CD4-positive, alpha-beta memory T cell (primary cell): ENCODE measurements around the gene NDUFS1. TPM values are rescaled to one million over a fixed set of nuclear protein-coding genes. Genes with fewer than 3 reads are reported as not detected.
"Not testable (repeated sequence)": the region's sequence is repeated elsewhere in the genome, so short reads cannot be mapped to it uniquely, and the experiment has no call there.

Experiments used
- CTCF ChIA-PET: fragments of 350-600 bp; sonication (Branson Sonifier 250); formaldehyde crosslinking; loops from one replicate; lab custom pipeline; 2021; ENCODE audit warnings: inconsistent platforms; ENCODE audit not compliant: partially characterized antibody; lab: Charles Lee
- POLR2A ChIA-PET: fragments of 350-600 bp; sonication (Branson Sonifier 250); formaldehyde crosslinking; loops from one replicate; lab custom pipeline; 2021; ENCODE audit not compliant: partially characterized antibody; lab: Charles Lee
- DNase-seq, 5 donors: peaks; one replicate each; pipeline versions ENCODE4 v3.0.0 to v3.0.0-alpha.2; 2020 to 2022; ENCODE audit warnings: mixed read lengths in 1 of 5
- H3K27ac ChIP-seq: one replicate; pipeline ENCODE4 v1.7.0; 2013; ENCODE audit warnings: low read depth, low read length
- H3K27me3 ChIP-seq: 2 replicates; pipeline ENCODE4 v1.7.0; 2013; ENCODE audit warnings: mild to moderate bottlenecking, low read length, moderate library complexity; ENCODE audit not compliant: insufficient read depth
- H3K36me3 ChIP-seq: 2 replicates; pipeline ENCODE4 v1.7.0; 2013; ENCODE audit warnings: mild to moderate bottlenecking, low read length, moderate library complexity; ENCODE audit not compliant: insufficient read depth
- H3K4me1 ChIP-seq: 2 replicates; pipeline ENCODE4 v1.7.0; 2013; ENCODE audit warnings: mild to moderate bottlenecking, low read length, moderate library complexity; ENCODE audit not compliant: insufficient read depth
- H3K4me3 ChIP-seq, 2 donors: one replicate each; pipeline ENCODE4 v1.7.0; 2013; ENCODE audit warnings: low read length in 2 of 2, mild to moderate bottlenecking in 1 of 2
- H3K9me3 ChIP-seq, 2 donors: one replicate each; pipeline ENCODE4 v1.7.0; 2013; ENCODE audit warnings: low read length in 2 of 2, control low read depth in 1 of 2; ENCODE audit not compliant: control insufficient read depth in 1 of 2
- H3K27ac Mint-ChIP-seq, 7 donors: one replicate each; pipeline ENCODE4 v1.8.0; 2020 to 2021; ENCODE audit warnings: mixed read lengths in 7 of 7, mild to moderate bottlenecking in 6 of 7, inconsistent platforms in 3 of 7, moderate library complexity in 3 of 7
- H3K27me3 Mint-ChIP-seq, 2 donors: one replicate each; pipeline ENCODE4 v1.8.0; 2020 to 2021; ENCODE audit warnings: mixed read lengths in 2 of 2
- H3K36me3 Mint-ChIP-seq, 2 donors: one replicate each; pipeline ENCODE4 v1.8.0; 2020 to 2021; ENCODE audit warnings: mixed read lengths in 2 of 2, inconsistent platforms in 1 of 2, mild to moderate bottlenecking in 1 of 2
- H3K4me1 Mint-ChIP-seq, 4 donors: one replicate each; pipeline ENCODE4 v1.8.0; 2020 to 2021; ENCODE audit warnings: mixed read lengths in 4 of 4, mild to moderate bottlenecking in 1 of 4
- H3K4me3 Mint-ChIP-seq, 8 donors: one replicate each; pipeline ENCODE4 v1.8.0; 2020 to 2021; ENCODE audit warnings: mixed read lengths in 8 of 8, mild to moderate bottlenecking in 7 of 8, moderate library complexity in 6 of 8, inconsistent platforms in 3 of 8
- H3K9me3 Mint-ChIP-seq, 8 donors: one replicate each; pipeline ENCODE4 v1.8.0; 2020 to 2021; ENCODE audit warnings: mixed read lengths in 8 of 8, mild to moderate bottlenecking in 5 of 8, inconsistent platforms in 3 of 8, moderate library complexity in 1 of 8
- intact Hi-C: fragments of 100-400 bp; cut with micrococcal nuclease; formaldehyde crosslinking; loops from one replicate; pipeline ENCODE4 v1.15.1; 2023
- polyA plus RNA-seq, 2 donors: library from polyadenylated mRNA; unstranded; fragments of 300-500 nt; fragmentation: Illumina TruSeq; gene quantifications; one replicate each; pipeline ENCODE4 v1.2.3, GENCODE V29; 2021
- total RNA-seq, 2 experiments: library from RNA; stranded (reverse); gene quantifications; one replicate each; pipeline ENCODE4 v1.2.3, GENCODE V29; 2021

NDUFS1 gene
- total and polyA plus RNA-seq, 4 experiments from 2014 or later = 32.1 to 57.6 (median 52.8) TPM

DNA sequence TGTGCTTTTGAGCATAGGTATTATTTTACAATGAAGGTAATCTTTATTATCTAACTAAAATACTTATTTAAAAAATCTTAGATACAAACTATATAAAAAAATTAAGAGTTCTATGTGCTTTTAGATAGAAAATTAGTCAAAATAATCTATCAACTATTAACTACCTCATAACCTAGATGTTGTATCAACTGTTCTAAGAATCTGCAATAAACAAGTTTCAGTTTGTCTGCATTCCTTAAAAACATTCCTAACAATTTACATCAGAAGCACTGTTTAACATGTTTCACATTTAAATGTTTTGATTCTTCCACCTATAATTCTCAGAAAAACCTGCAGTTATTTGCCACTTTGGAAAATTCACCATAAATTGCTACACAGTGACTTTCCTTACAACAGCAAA, 33.3 kb downstream of the NDUFS1 start:
- peaks cover 53 to 60% of the 10 kb centered on the region in 2 donors for H3K36me3 Mint-ChIP-seq
- no peaks in the 10 kb centered on the region for H3K27me3 Mint-ChIP-seq
- H3K9me3 Mint-ChIP-seq = peaks cover 2 to 12% (median 7%) of the 10 kb centered on the region in 8 donors
- DNase-seq = no peak
- H3K4me3 Mint-ChIP-seq = no peak overlapping the region
- H3K4me1 Mint-ChIP-seq = no peaks in the 10 kb centered on the region
- CTCF ChIA-PET = interaction anchor here (1.0 kb wide), 1 partner anchor 40 kb away, joined by 3 read pairs; the partner anchor contains the start of gene INO80D
- H3K27me3 ChIP-seq = no peaks in the 10 kb centered on the region
- H3K9me3 ChIP-seq = peaks cover 0 to under 1% of the 10 kb centered on the region in 2 donors
- H3K27ac ChIP-seq = no peak overlapping the region
- intact Hi-C loops = no loop called here
- POLR2A ChIA-PET = no interaction called here
- no peak overlapping the region for H3K27ac Mint-ChIP-seq
- H3K4me3 ChIP-seq = no peak overlapping the region
- H3K4me1 ChIP-seq = no peaks in the 10 kb centered on the region
- H3K36me3 ChIP-seq = peaks cover 38% of the 10 kb centered on the region

- POLR2A ChIA-PET, H3K4me3 ChIP-seq, H3K9me3 ChIP-seq, H3K27me3 Mint-ChIP-seq, H3K27me3 ChIP-seq, H3K4me1 ChIP-seq, H3K27ac Mint-ChIP-seq, H3K4me1 Mint-ChIP-seq, DNase-seq, CTCF ChIA-PET, intact Hi-C loops, H3K4me3 Mint-ChIP-seq, H3K27ac ChIP-seq: not testable (repeated sequence)
- H3K9me3 Mint-ChIP-seq = peaks cover 2 to 22% (median 15%) of the 10 kb centered on the region in 8 donors
- peaks cover 43% of the 10 kb centered on the region for H3K36me3 ChIP-seq
- H3K36me3 Mint-ChIP-seq = peaks cover 55 to 56% of the 10 kb centered on the region in 2 donors
Observed at GRCh38 chr2:206122569-206122968, 36.7 kb downstream of the NDUFS1 start.

DNA sequence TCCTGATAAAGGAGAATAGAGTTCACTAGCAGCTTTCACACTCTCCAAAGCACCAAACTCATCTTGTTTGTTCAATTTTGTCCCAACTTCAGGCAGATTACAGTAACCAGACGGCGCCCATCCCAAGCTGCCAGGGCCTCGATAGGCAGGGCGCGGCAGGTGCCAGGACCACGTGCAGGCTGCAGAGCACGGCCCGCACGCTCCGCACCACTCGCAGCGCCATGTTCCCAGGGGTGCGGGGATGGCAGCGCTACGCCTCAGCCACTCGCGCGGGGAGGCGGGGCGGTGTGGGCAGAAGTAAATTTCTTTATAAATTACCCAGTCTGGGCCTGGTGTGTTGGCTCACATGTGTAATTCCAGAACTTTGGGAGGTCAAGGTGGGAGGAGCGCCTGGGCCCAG, 43.0 kb downstream of the NDUFS1 start:
- CTCF ChIA-PET = no interaction called here
- H3K4me1 Mint-ChIP-seq = no peaks in the 10 kb centered on the region
- H3K27me3 ChIP-seq = no peaks in the 10 kb centered on the region
- no peaks in the 10 kb centered on the region for H3K27me3 Mint-ChIP-seq
- intact Hi-C loops = no loop called here
- H3K27ac ChIP-seq = no peak overlapping the region
- H3K4me3 Mint-ChIP-seq = no peak overlapping the region
- POLR2A ChIA-PET = no interaction called here
- DNase-seq = no peak
- H3K27ac Mint-ChIP-seq = no peak overlapping the region
- peaks cover 32 to 33% of the 10 kb centered on the region in 2 donors for H3K36me3 Mint-ChIP-seq
- H3K4me1 ChIP-seq = no peaks in the 10 kb centered on the region
- H3K9me3 Mint-ChIP-seq = peaks cover 2 to 19% (median 13%) of the 10 kb centered on the region in 8 donors
- H3K9me3 ChIP-seq = peaks cover 0 to 5% of the 10 kb centered on the region in 2 donors
- peaks cover 11% of the 10 kb centered on the region for H3K36me3 ChIP-seq
- H3K4me3 ChIP-seq = no peak overlapping the region

GRCh38 chr2:206115026-206115578, 44.1 kb downstream of the NDUFS1 start:
- H3K27ac Mint-ChIP-seq = no peak overlapping the region
- intact Hi-C loops = no loop called here
- ChIA-PET POLR2A (no interaction called here), CTCF (no interaction called here)
- Histone ChIP-seq H3K36me3 (no peaks in the 10 kb centered on the region), H3K9me3 (no peaks in the 10 kb centered on the region), H3K27ac (no peak overlapping the region), H3K27me3 (no peaks in the 10 kb centered on the region), H3K4me3 (no peak overlapping the region), H3K4me1 (no peaks in the 10 kb centered on the region)
- H3K4me3 Mint-ChIP-seq = no peak overlapping the region
- DNase-seq = no peak
- no peaks in the 10 kb centered on the region for H3K27me3 Mint-ChIP-seq
- H3K36me3 Mint-ChIP-seq = peaks cover 22% of the 10 kb centered on the region in 2 donors
- no peaks in the 10 kb centered on the region for H3K4me1 Mint-ChIP-seq
- H3K9me3 Mint-ChIP-seq = peaks cover 0 to 11% (median 3%) of the 10 kb centered on the region in 8 donors

DNA sequence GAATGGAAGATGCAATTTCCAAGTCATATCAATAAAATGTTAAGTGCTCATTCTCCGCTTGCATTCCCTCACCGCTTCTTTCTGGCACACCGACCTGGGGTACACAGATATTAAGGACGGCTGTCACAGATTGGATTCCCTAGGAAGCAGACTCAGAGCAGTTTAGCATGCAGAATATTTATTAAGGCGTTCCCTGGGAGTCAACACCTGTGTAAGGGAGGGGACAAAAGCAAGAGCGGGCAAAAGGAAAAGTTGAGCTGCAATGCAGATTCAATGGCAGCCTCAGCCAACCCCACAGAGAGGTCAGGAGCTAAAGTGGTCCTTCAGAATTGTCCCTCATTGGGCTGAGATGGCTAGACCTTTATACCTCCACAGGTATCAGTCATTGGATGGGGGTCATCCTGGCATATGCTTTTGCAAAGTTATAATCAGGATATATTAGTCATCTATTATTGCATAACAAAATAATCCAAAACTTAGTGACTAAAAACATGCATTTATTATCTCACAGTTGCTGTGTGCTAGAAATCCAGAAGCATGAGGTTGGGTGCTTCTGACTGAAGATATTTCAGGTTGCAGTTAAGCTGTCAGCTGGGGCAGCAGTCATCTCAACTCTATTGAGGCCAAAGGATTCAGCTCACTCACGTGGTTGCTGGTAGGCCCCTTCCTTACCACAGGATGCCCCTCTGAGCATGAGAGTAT, 46.2 kb downstream of the NDUFS1 start:
- ChIA-PET POLR2A (no interaction called here), CTCF (no interaction called here)
- no peaks in the 10 kb centered on the region for H3K4me1 ChIP-seq
- DNase-seq = no peak
- intact Hi-C loops = no loop called here
- no peaks in the 10 kb centered on the region for H3K27me3 Mint-ChIP-seq
- no peaks in the 10 kb centered on the region for H3K36me3 ChIP-seq
- H3K4me3 ChIP-seq = no peak overlapping the region
- no peak overlapping the region for H3K27ac ChIP-seq
- no peak overlapping the region for H3K4me3 Mint-ChIP-seq
- no peaks in the 10 kb centered on the region for H3K27me3 ChIP-seq
- H3K27ac Mint-ChIP-seq = no peak overlapping the region
- peaks cover 0 to 2% (median under 1%) of the 10 kb centered on the region in 4 donors for H3K4me1 Mint-ChIP-seq
- no peaks in the 10 kb centered on the region for H3K9me3 ChIP-seq
- peaks cover 16 to 19% of the 10 kb centered on the region in 2 donors for H3K36me3 Mint-ChIP-seq
- H3K9me3 Mint-ChIP-seq = peaks cover 0 to 9% (median 0%) of the 10 kb centered on the region in 8 donors

GRCh38 chr2:206112108-206112507, 47.1 kb downstream of the NDUFS1 start:
- Histone ChIP-seq H3K27ac (no peak overlapping the region), H3K4me1 (no peaks in the 10 kb centered on the region), H3K27me3 (no peaks in the 10 kb centered on the region), H3K4me3 (no peak overlapping the region), H3K9me3 (no peaks in the 10 kb centered on the region), H3K36me3 (no peaks in the 10 kb centered on the region)
- Mint-ChIP-seq H3K27me3 (no peaks in the 10 kb centered on the region), H3K27ac (peak overlapping the region in 1 of 7 donors; percentile 43), H3K9me3 (peaks cover 0 to 9% (median 0%) of the 10 kb centered on the region in 8 donors), H3K36me3 (peaks cover 15 to 19% of the 10 kb centered on the region in 2 donors), H3K4me1 (peaks cover 0 to 2% (median under 1%) of the 10 kb centered on the region in 4 donors), H3K4me3 (no peak overlapping the region)
- POLR2A ChIA-PET = no interaction called here
- intact Hi-C loops = no loop called here
- CTCF ChIA-PET = no interaction called here
- no peak for DNase-seq

- no peak overlapping the region for H3K27ac Mint-ChIP-seq
Observed at GRCh38 chr2:206108713-206109112, 50.5 kb downstream of the NDUFS1 start.

More at GRCh38 chr2:206108713-206109112, 50.5 kb downstream of the NDUFS1 start:
- Mint-ChIP-seq H3K36me3 (peaks cover 3 to 9% of the 10 kb centered on the region in 2 donors), H3K9me3 (peaks cover 0 to 8% (median 0%) of the 10 kb centered on the region in 8 donors), H3K4me1 (peaks cover 0 to 2% (median under 1%) of the 10 kb centered on the region in 4 donors), H3K27me3 (no peaks in the 10 kb centered on the region), H3K4me3 (no peak overlapping the region)
- CTCF ChIA-PET = no interaction called here
- intact Hi-C loops = no loop called here
- H3K4me3 ChIP-seq = no peak overlapping the region
- H3K9me3 ChIP-seq = no peaks in the 10 kb centered on the region
- no peak overlapping the region for H3K27ac ChIP-seq
- POLR2A ChIA-PET = no interaction called here
- DNase-seq = no peak
- no peaks in the 10 kb centered on the region for H3K27me3 ChIP-seq
- no peaks in the 10 kb centered on the region for H3K4me1 ChIP-seq
- H3K36me3 ChIP-seq = no peaks in the 10 kb centered on the region
